Liver (tissue), 9 donors: Measurements from ENCODE around the gene TAS2R31. TPM values are rescaled to one million over a fixed set of nuclear protein-coding genes. Genes with fewer than 3 reads are reported as not detected.

ENCODE experiments used
- DNase-seq: peaks from one replicate; pipeline ENCODE4 v3.0.0-alpha.2; 2017; ENCODE audit warnings: low spot score
- H3K27ac ChIP-seq, 2 donors: one replicate each; pipeline ENCODE4 v1.7.0; 2013; ENCODE audit warnings: inconsistent platforms in 2 of 2, low read length in 2 of 2, control low read depth in 1 of 2, low read depth in 1 of 2, mild to moderate bottlenecking in 1 of 2
- H3K27me3 ChIP-seq, 4 donors: one replicate each; pipeline versions ENCODE4 v1.6.1 to v1.7.0; 2013; ENCODE audit warnings: low read length in 3 of 4, inconsistent platforms in 1 of 4, mild to moderate bottlenecking in 1 of 4, moderate library complexity in 1 of 4; ENCODE audit not compliant: control insufficient read depth in 4 of 4, insufficient read depth in 4 of 4
- H3K36me3 ChIP-seq, 4 donors: one replicate each; pipeline versions ENCODE4 v1.6.1 to v1.7.0; 2013; ENCODE audit warnings: low read length in 3 of 4, mild to moderate bottlenecking in 3 of 4, low read depth in 1 of 4, moderate library complexity in 1 of 4; ENCODE audit not compliant: control insufficient read depth in 4 of 4, insufficient read depth in 3 of 4
- H3K4me1 ChIP-seq, 4 donors: one replicate each; pipeline versions ENCODE4 v1.6.1 to v1.7.0; 2013; ENCODE audit warnings: low read length in 3 of 4, mild to moderate bottlenecking in 3 of 4, moderate library complexity in 1 of 4; ENCODE audit not compliant: control insufficient read depth in 4 of 4, insufficient read depth in 4 of 4
- H3K4me3 ChIP-seq, 3 donors: one replicate each; pipeline versions ENCODE4 v1.6.1 to v1.7.0; 2013; ENCODE audit warnings: low read length in 3 of 3, control low read depth in 1 of 3, low read depth in 1 of 3, mild to moderate bottlenecking in 1 of 3
- H3K9ac ChIP-seq, 2 donors: one replicate each; pipeline ENCODE4 v1.7.0; 2013; ENCODE audit warnings: low read length in 2 of 2, mild to moderate bottlenecking in 2 of 2, moderate library complexity in 2 of 2, control low read depth in 1 of 2, low read depth in 1 of 2
- H3K9me3 ChIP-seq, 4 donors: one replicate each; pipeline versions ENCODE4 v1.6.1 to v1.7.0; 2013; ENCODE audit warnings: low read length in 3 of 4; ENCODE audit not compliant: control insufficient read depth in 4 of 4
- ATF3 ChIP-seq: IDR thresholded peaks from 2 replicates; pipeline ENCODE4 v1.6.1; 2016; ENCODE audit warnings: antibody characterized with exemption
- CTCF ChIP-seq: fragments of 150-350 bp; IDR thresholded peaks from 2 replicates; pipeline ENCODE4 v1.5.1; 2017; ENCODE audit warnings: improper control_type of control experiment, low read depth, low read length; ENCODE audit not compliant: missing input control
- EGR1 ChIP-seq, 2 donors: IDR thresholded peaks; 2 replicates each; pipeline ENCODE4 v1.6.1; 2016 to 2018; ENCODE audit warnings: antibody characterized with exemption in 2 of 2, low read depth in 2 of 2
- FOXA1 ChIP-seq: IDR thresholded peaks from 2 replicates; pipeline ENCODE4 v1.6.1; 2016; ENCODE audit warnings: antibody characterized with exemption
- FOXA2 ChIP-seq: IDR thresholded peaks from 2 replicates; pipeline ENCODE4 v1.6.1; 2016; ENCODE audit warnings: antibody characterized with exemption
- HNF4A ChIP-seq, 2 donors: conservative IDR thresholded peaks; 2 replicates each; pipeline ENCODE4 v1.6.1; 2016; ENCODE audit warnings: antibody characterized with exemption in 2 of 2, mild to moderate bottlenecking in 2 of 2
- HNF4G ChIP-seq: IDR thresholded peaks from 2 replicates; pipeline ENCODE4 v1.6.1; 2016; ENCODE audit warnings: antibody characterized with exemption
- JUND ChIP-seq, 2 donors: IDR thresholded peaks; 2 replicates each; pipeline ENCODE4 v1.6.1; 2016; ENCODE audit warnings: antibody characterized with exemption in 2 of 2
- MAX ChIP-seq: IDR thresholded peaks from 2 replicates; pipeline ENCODE4 v1.6.1; 2016; ENCODE audit warnings: antibody characterized with exemption
- NR2F2 ChIP-seq: IDR thresholded peaks from 2 replicates; pipeline ENCODE4 v1.6.1; 2016; ENCODE audit warnings: antibody characterized with exemption
- RAD21 ChIP-seq, 2 donors: IDR thresholded peaks; 2 replicates each; pipeline ENCODE4 v1.6.1; 2016; ENCODE audit warnings: antibody characterized with exemption in 2 of 2, mild to moderate bottlenecking in 2 of 2
- REST ChIP-seq: IDR thresholded peaks from 2 replicates; pipeline ENCODE4 v1.6.1; 2016; ENCODE audit warnings: antibody characterized with exemption, mild to moderate bottlenecking
- RXRA ChIP-seq, 2 donors: IDR thresholded peaks; 2 replicates each; pipeline ENCODE4 v1.6.1; 2017 to 2018; ENCODE audit warnings: antibody characterized with exemption in 2 of 2, mild to moderate bottlenecking in 1 of 2
- SP1 ChIP-seq: IDR thresholded peaks from 2 replicates; pipeline ENCODE4 v1.6.1; 2018; ENCODE audit warnings: antibody characterized with exemption, mild to moderate bottlenecking
- TAF1 ChIP-seq: conservative IDR thresholded peaks from 2 replicates; pipeline ENCODE4 v1.6.1; 2016; ENCODE audit warnings: antibody characterized with exemption, mild to moderate bottlenecking
- YY1 ChIP-seq: IDR thresholded peaks from 2 replicates; pipeline ENCODE4 v1.6.1; 2016; ENCODE audit warnings: antibody characterized with exemption, mild to moderate bottlenecking
- ZBTB33 ChIP-seq: IDR thresholded peaks from 2 replicates; pipeline ENCODE4 v1.6.1; 2016; ENCODE audit warnings: antibody characterized with exemption
- WGBS: extraction: QIAGEN DNeasy Blood & Tissue Kit; methylation state at CpG from one replicate; pipeline ENCODE4 v1.1.7; 2013; 5-methylcytosine and 5-hydroxymethylcytosine counted together
- polyA plus RNA-seq, 2 donors: library from polyadenylated mRNA; stranded (reverse) in 1 of 2; unstranded in 1 of 2; fragments of 200-250 nt in 1 of 2; fragments of >200 nt in 1 of 2; fragmentation: Nextera tagmentation in 1 of 2; extraction: Ambion mirVana in 1 of 2; gene quantifications; one replicate each; pipeline versions ENCODE4 v1.2.1 to v1.2.3, GENCODE V29; 2013 to 2015
- total RNA-seq, 2 donors: library from RNA; depleted of rRNA; stranded (reverse); fragments of >200 nt; gene quantifications; one replicate each; pipeline ENCODE4 v1.2.3, GENCODE V29; 2014
- donor health status: healthy.
- donor health status: healthy.
- donor health status: healthy.
- donor health status: healthy.
- donor health status: healthy.

The TAS2R31 gene
- total and polyA plus RNA-seq, 4 donors: 0.99 to 7.4 (median 1.3) TPM; not detected in 1

- no peak for TF ChIP-seq RXRA (IDR thresholded peaks at IDR 0.05)
- no peak for TF ChIP-seq TAF1
- no peak for TF ChIP-seq SP1
- no peak for TF ChIP-seq REST
- TF ChIP-seq RAD21 (IDR thresholded peaks at IDR 0.05): no peak
- TF ChIP-seq ATF3: no peak
- TF ChIP-seq ZBTB33: no peak
- TF ChIP-seq MAX: no peak
- TF ChIP-seq FOXA1: no peak
- TF ChIP-seq HNF4G: no peak
- no peak for TF ChIP-seq JUND (IDR thresholded peaks at IDR 0.05)
- no peak for TF ChIP-seq FOXA2
- no peak for TF ChIP-seq YY1
- TF ChIP-seq CTCF: no peak
- TF ChIP-seq HNF4A (conservative IDR thresholded peaks at IDR 0.05): no peak
- TF ChIP-seq NR2F2: no peak
- no peak for TF ChIP-seq EGR1 (IDR thresholded peaks at IDR 0.05; ENCODE audit: low read depth in 2 of 2)
- Histone ChIP-seq H3K4me1 (peaks cover 0 to 10% (median 4%) of the 10 kb centered on the region in 4 donors), H3K27ac (no peak overlapping the region), H3K9me3 (no peaks in the 10 kb centered on the region), H3K27me3 (no peaks in the 10 kb centered on the region), H3K36me3 (no peaks in the 10 kb centered on the region), H3K9ac (no peak overlapping the region), H3K4me3 (no peak overlapping the region)
- no peak for DNase-seq
- WGBS: 93% methylated on average over 1 of the region's 1 CpG
These were observed 14.3 kb downstream of the TAS2R31 start for GRCh38 chr12:11016937-11017336.
